ENCODE measurements around the gene BRSK1.
A peak's percentile ranks its signal among the peaks of the same experiment; 100 is the strongest.

Gene BRSK1

GRCh38 chr19:55254625-55254977, 29.2 kb upstream of the BRSK1 start:
- DNase-seq: no peak

DNA sequence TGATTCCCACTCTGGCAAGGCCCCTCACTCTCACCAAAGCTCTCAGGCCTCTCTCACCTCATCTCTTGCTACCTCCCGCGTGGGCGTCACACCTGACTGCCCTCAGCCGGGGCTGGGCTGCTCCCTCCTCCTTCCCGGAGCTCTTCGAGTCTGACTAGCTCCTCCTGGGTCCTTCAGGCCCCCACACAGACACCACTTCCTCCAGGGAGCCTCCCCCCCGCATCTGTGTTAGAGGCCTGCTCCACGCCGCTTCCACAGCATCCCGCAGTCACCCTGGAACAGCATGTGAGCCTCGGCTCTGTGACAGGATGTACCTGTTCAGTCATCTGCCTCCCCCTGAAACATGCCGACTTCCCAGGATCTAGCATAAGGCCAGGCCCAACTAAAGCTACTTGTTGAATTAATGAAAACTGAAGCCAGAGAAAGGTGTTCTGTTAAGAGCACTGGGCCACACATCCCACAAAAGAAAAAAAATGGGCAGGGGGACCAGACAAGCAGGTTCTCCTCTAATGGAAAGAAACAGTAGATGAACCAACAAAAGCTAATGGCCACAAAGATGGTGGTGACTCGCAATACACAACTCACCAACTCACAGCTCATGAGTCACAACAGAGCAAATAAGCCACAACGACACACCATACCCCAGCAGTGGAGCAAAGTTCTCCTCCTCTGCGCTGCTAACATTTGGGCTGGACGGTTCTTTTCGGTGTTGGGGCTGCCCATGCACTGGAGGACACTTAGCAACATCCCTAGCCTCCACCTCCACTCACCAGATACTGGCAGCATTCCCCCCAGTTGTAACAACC, 28.0 kb upstream of the BRSK1 start:
- no peak for DNase-seq

GRCh38 chr19:55256562-55257460, 27.0 kb upstream of the BRSK1 start:
- no peak for DNase-seq

DNA sequence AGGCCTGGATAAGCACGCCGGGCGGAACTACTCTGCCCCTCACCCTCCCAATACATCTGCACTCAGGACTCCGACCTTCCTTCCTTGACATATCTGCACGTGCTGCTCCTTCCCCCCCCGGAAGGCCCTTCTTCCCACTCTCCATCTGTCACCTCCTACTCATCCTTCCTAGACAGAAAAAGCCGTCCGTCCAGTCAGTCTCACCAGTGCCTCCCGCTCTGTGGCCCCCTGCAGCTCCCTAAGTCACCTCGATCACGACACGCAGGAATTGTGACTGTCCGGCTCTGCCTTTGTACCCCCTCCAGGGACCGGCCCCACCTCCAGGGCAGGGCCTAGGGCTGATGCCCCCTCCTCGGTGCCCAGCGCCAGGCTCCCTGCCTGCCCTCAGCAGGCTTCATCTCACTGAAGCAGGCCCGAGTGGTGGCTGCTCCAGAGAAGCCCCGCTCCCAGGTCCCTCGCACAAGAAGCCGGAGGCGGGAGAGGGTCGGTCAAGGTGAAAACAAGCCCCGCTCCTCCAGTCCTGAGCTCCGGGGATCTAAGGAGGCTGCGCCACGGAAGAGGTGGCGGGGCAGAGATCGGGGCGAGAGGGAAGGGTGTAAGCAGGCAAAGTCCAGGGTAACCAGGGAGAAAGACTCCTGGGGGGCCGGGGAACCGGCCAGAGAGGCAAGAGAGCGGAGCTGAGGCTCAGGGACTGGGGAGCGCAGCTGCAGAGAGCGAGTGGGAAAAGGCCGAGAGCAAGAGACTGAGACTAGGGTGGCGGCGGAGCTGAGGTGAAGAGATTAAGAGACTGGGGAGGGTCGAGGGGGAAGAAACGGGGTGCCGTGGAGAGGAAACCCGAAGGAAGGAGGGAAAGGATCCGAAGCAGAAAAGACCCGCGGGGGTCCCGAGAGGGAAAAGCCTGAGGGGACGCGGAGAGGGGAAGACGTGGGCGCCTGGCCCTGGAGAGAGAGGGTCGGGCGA, 26.1 kb upstream of the BRSK1 start:
- no peak for DNase-seq

DNA sequence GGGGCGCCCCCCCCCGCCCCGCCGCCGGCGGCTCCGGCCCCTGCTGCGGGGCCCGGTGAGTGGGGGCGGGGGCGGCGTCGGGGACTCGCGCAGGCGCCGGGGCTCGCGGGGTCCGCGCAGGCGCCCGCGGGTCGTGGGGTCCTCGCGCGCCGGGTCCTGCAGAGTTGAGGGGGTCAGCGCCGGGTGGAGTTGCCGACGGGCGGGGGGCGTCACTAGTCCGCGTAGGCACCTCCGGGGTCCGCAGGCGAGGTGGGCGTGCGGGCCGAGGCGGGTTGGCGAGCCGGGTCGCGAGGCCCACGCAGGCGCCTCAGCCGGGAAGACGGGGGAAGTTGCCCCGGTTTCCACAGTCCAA, 25.3 kb upstream of the BRSK1 start:
- no peak for DNase-seq

- DNase-seq: peak; percentile 95
Observed at GRCh38 chr19:55258828-55259539, 24.8 kb upstream of the BRSK1 start, which contains the start of gene PPP6R1. Gene PPP6R1 (minus strand): TSS chr19:55259017. CDS start chr19:55247103, 11,914 bp downstream.

- DNase-seq: no peak
Observed at GRCh38 chr19:55259540-55260210, 24.1 kb upstream of the BRSK1 start.

DNA sequence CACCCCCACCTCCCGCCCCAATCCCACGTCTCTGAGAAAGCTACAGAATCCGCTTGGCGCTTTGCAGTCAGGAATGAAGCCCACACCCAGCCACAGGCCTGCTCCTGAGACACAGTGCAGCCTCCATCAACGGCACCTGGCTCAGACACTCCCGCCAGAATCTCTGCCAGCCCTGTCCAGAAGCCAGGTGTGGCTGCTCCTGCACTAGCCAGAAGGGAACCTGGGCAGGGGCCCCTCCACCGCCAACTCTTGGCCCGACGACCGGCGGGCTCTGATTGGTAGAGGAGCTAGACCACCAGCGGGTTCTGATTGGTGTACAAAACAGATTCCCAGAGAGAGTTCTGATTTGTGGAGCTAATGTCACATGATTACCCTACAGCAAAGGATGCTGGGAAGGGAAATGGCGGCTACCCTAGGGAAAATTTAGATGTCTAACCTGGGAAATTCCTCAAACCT, 22.1 kb upstream of the BRSK1 start:
- DNase-seq: no peak

- DNase-seq: no peak
Observed at GRCh38 chr19:55262359-55262758, 21.4 kb upstream of the BRSK1 start.

GRCh38 chr19:55264531-55264930, 19.3 kb upstream of the BRSK1 start:
- DNase-seq: no peak

DNA sequence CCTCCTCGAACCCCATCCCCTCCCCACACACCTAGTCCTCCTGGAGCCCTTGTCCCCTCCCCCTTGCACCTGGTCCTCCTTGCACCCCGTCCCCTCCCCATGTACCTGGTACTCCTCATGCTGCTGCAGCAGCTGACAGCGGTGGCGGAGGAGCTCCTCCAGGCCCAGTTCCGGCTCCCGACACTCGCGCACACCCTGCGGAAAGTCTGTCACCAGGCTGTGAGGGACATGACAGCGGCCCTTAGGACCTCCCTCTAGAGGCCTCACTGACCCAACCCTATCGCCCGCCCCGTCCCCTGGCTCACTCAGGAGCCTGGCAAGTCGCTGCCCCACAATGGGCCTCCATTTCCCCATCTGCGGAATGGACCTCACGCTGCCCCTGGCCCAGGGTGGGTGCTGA, 18.6 kb upstream of the BRSK1 start:
- no peak for DNase-seq

- no peak for DNase-seq
Observed at GRCh38 chr19:55265723-55266386, 17.9 kb upstream of the BRSK1 start.

- no peak for DNase-seq
Observed at GRCh38 chr19:55266404-55266803, 17.4 kb upstream of the BRSK1 start.

GRCh38 chr19:55266840-55267239, 17.0 kb upstream of the BRSK1 start:
- no peak for DNase-seq

DNA sequence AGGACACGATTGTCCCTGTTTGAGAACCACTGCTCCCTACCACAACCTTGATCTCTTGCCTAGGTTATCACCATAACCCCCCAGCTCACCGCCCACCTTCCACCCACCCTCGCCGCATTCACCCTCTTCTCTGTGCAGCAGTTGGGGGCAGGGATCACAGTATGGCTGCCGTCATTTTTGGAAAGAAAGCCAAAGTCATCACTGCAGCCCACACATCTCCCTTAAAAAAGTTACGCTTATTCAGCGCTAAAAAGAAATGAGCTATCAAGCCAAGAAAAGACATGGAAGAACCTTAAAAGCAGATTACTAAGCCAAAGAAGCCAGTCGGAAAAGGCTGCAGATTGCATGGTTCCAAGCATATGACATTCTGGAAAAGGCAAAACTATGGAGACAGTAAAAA, 14.5 kb upstream of the BRSK1 start:
- no peak for DNase-seq

DNA sequence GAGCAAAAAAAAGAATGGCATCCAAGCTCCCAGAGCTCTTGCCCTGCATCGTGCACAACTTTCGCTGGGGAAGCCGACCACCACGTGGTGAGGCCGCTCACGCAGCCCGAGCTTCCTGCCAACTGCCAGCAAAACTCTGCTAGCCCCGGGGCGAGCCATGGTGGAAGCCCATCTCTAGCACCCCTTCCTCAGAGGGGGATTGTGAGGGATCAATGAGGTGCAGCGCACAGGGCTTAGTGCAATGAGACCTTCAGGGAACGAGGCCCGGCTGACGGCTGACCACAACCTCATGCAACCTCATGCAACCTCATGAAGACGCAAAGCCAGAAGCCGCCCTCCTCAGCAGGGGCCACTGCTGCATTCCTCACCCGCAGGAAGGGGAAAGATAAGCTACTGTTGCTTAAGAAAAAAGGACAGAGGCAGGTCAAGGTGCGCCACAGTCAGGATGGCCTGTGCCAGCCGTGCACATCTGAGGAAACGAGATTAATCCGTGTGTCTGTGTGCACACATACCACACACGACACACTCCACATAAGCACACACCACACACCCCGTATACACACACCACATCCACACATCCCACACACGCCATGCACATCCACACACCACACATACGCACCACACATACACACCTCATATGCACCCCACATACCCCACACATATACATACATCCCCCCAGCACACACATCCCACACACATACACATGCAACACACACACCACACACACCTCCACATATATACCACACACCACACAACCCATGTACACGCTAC, 13.4 kb upstream of the BRSK1 start:
- DNase-seq: no peak

DNA sequence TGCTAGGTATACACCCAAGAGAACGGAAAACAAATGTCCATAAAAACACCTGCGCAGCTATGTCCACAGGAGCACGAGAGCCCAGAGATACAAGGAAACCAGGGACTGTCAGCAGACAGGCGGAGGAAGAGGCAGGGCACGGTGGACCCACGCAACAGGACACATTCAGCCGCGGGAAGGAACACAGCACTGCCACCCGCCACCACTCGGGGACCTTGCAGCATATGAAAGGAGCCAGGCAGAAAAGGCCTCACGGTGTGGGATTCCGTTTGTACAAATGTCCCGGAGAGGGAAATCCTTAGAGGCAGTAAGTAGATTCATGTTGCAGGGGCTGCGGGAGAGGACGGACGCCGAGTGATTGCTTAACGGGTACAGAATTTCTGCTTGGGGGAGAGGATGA, 11.7 kb upstream of the BRSK1 start:
- DNase-seq: no peak

GRCh38 chr19:55273978-55274707, 9.7 kb upstream of the BRSK1 start:
- peak; percentile 60 for DNase-seq

Measured in NCI-H1092 (cell line).